RPMI7951 (cell line): ENCODE data around the gene ZNF839. TPM values are rescaled to one million over a fixed set of nuclear protein-coding genes. Genes with fewer than 3 reads are reported as not detected.
"Not testable (repeated sequence)": the region's sequence is repeated elsewhere in the genome, so short reads cannot be mapped to it uniquely, and the experiment has no call there.

Experiments used
- DNase-seq: peaks from one replicate; pipeline ENCODE4 v3.0.0-alpha.2; 2012; ENCODE audit warnings: low read depth
- total RNA-seq: library from RNA; depleted of rRNA; stranded (reverse); fragments of >200 nt; shearing (Covaris generic); gene quantifications from 2 replicates; pipeline ENCODE4 v1.2.3, GENCODE V29; 2014

Gene ZNF839
- total RNA-seq, 1 experiment from 2014 or later = 2.3 TPM

DNA sequence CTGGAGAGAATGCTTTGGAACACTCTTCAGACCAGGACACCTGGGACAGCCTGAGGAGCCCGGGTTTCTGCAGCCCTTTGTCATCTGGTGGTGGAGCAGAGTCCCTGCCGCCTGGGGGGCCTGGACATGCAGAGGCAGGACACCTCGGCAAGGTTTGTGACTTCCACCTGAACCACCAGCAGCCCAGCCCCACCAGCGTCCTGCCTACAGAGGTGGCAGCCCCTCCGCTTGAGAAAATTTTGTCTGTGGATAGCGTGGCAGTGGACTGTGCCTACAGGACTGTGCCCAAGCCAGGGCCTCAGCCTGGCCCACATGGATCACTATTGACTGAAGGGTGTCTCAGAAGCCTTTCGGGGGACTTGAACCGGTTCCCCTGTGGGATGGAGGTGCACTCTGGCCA, 22.0 kb downstream of the ZNF839 start:
- DNase-seq = no peak

DNA sequence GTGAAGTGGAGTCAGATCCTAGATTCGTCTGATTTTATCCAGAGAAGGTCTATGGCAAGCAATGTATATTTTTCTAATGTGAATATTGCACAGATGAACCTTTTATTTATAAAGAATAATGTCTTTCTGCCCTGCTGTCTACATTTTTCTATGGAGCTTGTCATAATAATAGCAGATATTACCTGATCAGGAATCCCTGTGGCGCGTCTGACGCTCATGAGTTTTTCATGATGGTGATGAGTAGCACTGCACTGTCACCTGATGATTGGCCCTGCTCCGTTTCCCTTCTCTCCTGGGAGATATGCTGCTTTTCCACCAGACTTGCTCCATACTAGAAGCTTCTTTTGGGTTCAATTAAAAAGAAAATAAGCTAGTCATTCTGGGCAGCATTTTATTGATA, 22.7 kb downstream of the ZNF839 start:
- DNase-seq = no peak

DNA sequence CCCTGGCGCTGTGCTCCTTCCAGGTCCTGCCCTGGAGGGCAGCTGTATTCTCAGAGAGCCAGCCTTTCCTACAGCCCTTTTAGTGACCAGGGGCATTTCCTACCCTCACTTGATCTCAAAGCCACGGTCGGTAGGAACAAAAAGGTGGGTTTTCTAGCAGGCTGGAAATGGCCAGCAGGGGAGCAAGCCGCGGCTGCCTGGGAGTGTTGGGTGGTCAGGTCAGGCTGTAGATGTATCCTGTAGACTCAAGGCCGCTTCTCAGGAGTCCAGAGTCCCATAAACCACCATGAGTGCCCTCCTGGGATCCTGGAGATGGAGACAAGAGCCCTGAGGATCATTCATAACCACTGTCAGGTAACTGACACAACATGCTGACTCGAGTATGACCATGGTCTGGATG, 24.5 kb downstream of the ZNF839 start:
- DNase-seq = no peak

DNA sequence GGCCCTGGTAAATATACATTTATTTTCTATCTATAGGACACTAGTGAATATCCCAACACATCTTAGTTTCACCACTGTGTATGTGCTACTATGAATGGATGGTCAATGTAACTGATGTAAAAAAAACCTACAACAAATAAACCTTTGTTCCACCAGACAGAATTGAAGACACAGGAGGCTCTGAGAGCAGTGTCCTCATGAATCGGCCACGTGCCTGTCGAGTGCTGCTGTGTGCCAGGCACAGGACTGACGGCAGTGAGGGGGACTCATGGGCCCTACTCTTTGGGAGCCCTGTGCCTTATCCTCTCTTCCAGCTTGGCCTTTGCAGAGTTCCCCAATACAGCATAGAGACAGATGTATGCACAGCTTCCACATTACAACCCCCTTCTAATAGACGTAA, 24.9 kb downstream of the ZNF839 start:
- DNase-seq = no peak

DNA sequence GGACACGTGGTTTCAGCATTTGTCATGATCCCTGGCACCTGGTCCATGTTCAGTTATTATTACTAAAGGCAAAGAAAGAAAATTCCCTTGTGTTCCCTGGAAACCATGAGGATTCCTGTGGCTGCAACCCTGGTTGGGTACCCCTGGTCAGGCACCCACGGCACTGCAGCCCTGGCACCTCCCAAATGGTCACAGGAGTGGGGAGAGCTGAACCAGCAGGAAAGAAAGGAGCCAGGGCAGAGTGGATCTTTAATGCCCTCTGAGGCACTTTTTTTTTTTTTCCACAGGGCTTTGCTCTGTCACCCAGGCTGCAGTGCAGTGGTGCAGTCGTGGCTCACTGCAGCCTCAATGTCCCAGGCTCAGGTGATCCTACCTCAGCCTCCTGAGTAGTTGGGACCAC, 25.7 kb downstream of the ZNF839 start:
- no peak for DNase-seq

DNA sequence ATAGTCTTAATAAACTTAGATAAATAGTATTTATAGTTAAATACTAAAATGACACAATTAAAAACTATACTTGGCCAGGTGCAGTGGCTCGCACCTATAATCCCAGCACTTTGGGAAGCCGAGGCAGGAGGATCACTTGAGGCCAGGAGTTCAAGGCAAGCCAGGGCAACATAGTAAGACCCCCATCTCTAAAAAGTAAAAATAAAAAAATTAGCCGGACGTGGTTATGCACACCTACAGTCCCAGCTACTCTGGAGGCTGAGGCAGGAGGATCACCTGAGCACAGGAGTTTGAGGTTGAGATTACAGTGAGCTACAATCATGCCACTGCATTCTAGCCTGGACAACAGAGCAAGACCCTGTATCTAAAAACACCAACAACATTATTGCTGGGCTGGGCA, 27.1 kb downstream of the ZNF839 start:
- no peak for DNase-seq

DNA sequence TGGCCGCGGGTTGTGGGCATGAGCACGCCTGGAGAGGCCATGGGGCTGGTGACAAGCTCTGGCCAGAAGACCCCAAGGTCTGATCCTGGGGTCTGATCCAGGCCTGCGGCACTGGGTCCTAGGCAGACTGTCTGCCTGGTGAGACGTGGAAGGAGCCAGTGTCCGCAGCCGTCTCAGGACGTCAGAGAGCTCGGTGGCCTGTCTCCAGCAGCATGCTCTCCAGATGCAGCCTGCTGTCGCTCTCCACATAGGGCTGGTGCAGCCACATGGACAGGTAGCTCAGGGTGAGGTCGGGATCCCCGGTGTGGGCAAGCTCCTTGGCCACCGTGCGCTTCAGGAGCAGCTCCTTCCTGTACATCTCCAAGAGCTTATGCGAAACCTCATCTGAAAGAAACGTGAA, 28.8 kb downstream of the ZNF839 start:
- no peak for DNase-seq

DNA sequence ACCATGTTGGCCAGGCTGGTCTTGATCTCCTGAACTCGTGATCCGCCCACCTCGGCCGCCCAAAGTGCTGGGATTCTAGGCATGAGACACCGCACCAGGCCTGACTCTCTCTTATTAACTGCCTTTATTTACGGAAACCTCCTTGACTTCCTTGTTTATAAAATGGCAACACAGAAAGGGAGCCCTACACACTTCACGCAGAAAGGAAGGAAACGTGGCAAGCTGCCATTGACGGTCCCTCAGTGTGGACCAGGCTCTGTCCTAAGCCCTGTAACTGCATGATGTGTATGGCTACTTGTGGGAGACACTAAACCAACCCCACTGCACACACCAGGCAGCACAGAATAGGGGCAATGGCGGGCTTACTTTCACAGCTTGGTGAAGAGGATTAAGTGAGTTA, 31.5 kb downstream of the ZNF839 start:
- no peak for DNase-seq

DNA sequence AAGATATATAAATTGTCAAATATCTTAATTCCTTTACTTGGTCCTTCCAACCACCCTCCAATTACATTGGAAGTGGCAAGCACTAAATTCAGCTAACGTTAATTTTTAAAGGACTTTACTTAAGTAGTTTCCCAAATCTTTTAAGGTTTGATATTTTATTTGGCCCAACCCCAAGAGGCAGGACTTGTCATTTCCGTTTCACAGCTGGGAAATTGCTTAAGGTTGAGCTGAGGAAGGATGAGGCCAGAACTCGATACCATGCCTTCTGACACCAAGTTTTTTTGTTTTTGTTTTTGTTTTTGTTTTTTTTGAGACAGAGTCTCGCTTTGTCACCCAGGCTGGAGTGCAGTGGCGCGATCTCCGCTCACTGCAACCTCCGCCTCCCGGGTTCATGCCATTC, 32.0 kb downstream of the ZNF839 start:
- DNase-seq = not testable (repeated sequence)

DNA sequence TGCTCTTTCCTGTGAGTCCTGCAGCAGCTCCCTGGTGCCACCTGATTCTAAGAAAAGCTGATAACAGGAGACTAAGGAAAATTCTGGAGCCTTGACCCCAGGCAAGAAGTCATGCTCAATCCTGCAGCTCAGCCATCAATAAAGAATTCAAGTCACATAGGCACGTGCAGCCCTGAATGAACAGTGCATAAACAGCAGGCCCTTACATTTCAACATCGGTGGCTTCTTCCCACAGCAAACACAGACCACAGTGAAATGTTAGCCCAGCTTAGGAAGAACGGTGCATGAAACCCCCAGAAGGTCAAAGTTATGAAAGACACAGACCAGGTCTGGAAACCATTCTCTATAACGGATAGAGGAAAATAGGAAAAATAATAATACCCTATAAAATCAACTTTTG, 32.7 kb downstream of the ZNF839 start:
- no peak for DNase-seq

DNA sequence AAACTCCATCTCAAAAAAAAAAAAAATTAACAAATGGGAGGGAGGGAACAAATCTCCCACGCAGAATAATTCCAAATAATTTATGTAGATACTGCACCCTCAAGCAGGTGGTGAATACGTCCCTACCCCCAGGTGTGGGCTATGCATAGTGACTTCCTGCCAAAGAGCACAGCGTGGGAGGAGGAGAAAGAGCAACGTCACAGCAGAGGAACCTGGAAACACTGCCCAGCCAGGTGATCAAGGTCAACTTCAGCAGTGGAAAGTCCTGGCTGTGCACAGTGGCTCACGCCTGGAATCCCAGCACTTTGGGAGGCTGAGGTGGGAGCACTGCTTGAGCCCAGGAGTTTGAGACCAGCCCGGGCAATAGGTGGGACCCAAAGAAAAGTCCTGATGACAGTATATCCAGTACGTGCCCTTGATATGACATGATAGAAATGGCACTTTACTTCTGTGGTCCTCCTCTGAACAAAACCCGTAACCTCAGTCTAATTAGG, 33.6 kb downstream of the ZNF839 start:
- DNase-seq = no peak

DNA sequence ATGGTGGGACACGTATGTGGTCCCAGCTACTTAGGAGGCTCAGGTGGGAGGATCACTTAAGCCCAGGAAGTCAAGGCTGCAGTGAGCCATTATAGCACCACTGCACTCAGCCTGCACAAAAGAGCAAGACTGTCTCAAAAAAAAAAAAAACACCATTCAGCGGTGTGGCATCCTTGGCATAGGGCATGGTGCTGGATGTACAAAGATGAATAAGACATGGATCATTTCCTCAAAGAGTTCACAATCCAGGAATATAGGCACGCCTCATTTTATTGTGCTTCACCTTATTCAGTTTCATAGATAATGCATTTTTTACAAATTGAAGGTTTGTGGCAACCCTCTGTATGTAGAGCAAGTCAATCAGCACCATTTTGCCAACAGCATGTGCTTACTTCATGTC, 36.7 kb downstream of the ZNF839 start:
- DNase-seq = no peak

DNA sequence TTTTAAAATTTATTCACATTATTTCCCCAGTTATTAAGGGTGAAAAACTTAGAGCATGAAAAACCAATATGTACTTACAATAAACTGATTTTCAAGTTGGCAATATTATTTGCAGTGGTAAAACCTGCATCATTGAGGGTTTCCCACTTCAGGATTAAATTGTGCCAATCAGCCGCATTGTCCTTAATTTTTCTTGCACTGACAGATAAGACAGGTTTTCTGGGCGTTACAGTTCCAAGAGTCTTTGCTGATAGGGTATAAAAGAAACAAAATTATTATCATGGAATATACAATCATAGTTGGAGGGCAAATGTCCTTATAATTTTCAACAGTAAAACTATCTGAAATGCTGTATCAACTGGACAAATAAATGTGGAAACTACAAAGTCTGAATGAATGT, 39.8 kb downstream of the ZNF839 start:
- no peak for DNase-seq

DNA sequence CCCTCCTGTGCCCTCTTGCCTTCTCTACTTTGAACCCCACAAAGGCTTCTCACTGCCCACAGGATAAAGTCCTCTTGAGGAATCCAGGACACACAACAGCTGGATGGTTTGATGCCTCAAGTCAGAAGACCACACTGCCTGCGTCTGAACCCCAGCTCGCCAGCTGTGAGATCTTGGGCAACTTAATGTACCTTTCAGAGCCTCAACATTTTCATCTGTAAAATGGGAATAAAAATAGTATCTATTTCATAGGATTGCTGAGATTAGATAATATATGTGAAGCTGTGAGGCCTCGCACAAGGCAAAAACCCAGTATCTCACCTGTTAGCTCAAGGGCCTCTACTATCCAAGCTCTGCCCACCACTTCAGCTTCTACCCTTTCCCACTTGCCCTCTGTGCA, 40.8 kb downstream of the ZNF839 start:
- no peak for DNase-seq

DNA sequence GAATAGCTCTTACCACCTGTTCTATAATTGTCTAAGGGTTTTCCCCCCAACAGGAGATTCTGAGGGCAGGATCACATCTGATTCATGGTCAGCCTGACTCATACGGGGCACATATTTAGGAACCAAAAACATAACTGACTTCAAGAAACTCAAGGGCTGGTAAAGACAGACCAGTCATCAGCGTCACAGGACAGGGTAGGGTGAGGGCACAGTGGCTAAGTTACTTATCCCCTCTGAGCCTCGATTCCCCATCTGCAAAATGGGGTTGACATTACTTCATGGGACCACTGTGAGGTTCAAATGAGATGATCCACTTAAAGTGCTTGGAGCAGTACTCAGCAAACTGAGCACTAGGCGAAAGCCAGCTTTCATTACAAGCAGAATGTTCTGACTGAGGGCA, 42.5 kb downstream of the ZNF839 start:
- DNase-seq = peak; percentile 41

DNA sequence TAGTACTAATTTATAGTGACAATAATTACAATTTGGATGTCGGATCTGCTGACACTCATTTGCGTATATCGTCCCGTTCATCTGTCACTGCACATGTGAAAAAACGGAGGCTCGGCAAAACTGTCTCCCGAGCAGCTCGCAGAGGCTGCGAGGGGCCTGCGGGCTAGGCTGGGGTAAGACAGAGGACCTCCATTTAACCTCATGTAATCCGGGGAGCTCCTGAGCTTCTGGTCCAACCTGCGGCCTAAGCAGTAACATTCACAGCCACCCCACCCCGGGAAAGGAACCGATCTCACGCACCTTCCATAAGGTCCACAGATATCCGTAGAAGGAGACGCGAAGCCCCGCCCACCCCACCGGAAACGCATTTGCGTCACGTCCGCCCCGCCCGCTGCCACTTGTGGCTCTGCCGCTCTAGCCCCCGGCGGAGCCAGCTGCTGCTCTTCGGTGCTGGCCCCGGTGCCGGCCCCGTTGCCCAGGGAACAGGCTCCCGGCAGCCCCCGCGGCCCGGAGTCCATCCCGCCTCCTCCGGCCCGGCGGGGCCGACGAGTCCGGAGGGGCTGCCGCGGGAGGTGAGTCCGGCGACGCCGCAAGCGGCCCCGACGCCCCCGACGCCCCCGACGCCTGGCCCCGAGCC, 43.1 kb downstream of the ZNF839 start, which contains the start of the genes CINP and TECPR2:
CINP (minus strand) TSS at position 346 of the 637 bp plus-strand sequence; CDS start at position 307, 39 bp downstream.
TECPR2 (plus strand) TSS at position 397 of the 637 bp plus-strand sequence. CDS start 13,781 bp downstream, outside the sequence.
- DNase-seq = peak; percentile 94

DNA sequence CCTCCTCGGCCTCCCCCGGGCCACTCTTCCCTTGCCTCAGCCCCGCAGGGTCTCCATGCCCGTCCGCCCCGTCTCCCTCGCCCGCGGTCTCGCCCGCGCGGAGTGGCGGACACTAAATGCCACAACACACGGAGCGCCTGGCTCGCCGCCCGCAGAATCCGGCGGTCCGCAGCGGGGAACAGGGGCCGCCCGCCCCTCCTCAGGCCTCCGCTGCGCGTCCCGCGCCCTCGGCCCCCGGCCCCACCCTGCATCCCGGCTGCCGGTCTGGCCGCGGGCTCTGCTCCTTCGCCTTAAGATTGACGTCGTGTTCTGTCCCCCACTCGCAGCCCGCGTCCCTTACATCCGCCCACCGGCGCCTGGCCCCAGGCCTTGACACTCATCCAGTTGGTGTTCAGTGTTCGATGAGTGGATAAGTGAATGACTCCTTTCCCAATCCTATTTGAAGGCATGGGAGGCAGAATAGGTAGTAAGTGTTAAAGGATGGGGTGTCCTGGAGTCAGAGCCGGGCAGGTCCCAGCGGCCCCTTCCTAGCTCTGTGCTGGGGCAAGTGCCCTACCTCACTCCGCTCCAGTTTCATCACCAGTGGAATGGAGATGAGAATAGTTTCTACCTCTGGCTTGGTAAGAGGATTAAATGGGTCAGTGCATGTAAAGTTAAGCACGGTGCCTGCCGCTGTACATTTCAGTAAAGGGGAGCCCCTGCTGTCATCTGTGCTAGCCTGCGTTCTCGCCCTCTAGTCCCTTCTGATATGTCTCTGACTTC, 43.8 kb downstream of the ZNF839 start:
- DNase-seq = peak; percentile 63

DNA sequence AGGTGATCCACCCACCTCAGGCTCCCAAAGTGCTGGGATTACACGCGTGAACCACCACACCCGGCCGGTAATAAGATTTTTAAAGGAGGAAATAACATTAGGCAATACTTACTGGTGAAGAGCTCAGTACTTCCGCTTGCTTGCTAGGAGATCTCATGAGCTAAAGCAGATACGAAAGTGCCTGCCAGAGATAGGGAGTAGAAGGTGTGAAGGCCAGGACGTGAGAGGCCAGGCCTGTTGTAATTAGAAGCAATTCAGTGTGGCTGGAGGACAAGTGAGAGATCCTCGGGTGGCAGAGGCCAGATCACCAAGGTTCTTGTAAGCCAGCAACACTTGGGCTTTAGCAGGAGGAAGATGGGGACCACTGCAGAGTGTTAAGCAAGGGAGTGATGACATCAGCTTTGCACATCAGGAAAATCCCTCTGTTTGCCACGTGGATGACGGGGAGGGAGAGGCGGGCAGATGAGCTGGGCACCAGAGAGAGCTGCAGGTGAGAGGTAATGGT, 50.8 kb downstream of the ZNF839 start:
- no peak for DNase-seq

DNA sequence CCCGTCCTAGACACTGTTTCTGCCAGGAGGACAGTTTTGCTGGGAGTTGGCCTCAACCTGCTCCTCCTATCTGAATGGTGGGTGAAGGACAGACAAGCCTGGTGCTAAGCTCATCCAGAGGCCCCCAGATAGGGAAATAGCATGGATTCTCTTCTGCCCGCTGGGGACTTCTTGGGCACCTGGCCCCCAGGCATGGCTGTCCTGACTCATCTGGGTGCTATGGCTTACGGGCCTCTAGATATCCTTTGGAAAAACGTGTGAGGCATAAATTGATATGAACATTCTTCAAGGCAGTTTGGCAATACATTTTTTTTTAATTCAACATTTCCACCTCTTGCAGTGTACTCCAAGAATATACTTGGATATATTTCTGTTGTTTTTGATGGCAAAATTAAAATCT, 51.8 kb downstream of the ZNF839 start:
- DNase-seq = no peak

DNA sequence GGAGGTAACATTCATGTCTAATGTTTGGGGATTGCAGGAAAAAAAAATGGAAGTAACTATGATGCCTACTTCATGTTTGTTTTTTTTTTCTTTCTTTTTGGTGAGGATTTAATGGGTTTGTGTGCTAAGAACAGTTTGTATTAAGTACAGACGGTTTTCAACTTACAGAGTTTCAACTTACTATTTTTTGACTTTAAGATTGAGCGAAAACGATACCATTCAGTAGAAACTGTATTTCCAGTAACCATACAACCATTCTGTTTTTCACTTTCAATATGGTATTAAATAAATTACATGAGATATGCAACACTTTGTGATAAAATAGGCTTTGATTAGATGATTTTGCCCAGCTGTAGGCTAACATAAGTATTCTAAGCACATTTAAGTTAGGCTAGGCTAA, 53.6 kb downstream of the ZNF839 start:
- DNase-seq = no peak

DNA sequence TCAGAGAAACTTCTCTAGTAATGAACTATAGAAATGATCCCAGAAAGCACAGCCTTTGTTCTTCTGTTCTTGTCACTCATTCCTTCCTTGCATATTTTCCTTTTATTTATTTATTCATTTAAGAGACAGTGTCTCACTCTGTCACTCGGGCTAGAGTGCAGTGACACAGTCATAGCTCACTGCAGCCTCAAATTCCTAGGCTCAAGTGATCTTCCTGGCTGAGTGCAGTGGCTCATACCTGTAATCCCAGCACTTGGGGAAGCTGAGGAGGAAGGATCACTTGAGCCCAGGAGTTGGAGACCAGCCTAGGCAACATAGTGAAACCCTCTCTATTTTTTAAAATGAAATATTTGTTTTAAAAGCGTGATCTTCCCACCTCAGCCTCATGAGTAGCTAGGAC, 54.7 kb downstream of the ZNF839 start:
- no peak for DNase-seq

DNA sequence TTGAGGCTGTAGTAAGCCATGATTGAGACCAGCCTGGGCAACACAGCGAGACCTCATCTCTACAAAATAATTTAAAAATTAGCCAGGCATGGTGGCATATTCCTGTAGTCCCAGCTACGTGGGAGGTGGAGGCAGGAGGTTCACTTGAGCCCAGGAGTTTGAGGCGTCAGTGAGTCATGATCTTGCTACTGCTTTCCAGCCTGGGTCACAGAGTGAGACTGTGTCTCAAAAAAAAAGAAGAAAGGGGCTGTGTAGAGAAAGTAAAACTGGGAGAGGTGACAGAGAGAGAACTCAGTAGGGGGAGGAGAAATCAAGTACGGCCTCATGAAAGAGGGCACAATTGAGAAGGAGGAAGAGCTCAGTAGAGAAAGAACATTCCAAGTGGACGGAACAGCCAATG, 55.6 kb downstream of the ZNF839 start:
- no peak for DNase-seq

DNA sequence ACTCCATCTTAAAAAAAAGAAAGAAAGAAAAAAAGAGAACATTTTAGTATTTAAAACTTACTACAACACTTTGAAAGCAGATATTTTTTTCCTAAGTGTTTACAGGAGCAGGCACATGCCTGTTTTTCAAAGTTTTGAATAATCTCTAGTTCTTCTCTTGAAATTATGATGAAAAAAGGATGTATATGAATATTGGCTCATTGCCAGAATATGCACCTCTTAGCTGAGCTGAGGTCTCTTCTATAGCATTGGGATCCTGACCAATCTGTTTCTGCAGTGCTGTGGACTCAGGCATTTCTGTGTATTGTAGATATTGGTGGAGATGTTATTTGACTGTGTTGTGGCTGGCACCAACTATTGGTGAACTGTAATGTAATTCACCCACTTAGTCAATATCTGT, 58.1 kb downstream of the ZNF839 start:
- DNase-seq = no peak
